H9 (cell line): Measurements from ENCODE around the gene ERN1. TPM values are rescaled to one million over a fixed set of nuclear protein-coding genes. Genes with fewer than 3 reads are reported as not detected.

Experiments used
- DNase-seq: peaks from one replicate; pipeline ENCODE4 v3.0.0-alpha.2; 2017
- H2AFZ ChIP-seq: one replicate; pipeline ENCODE4 v1.6.1; 2013; ENCODE audit warnings: mild to moderate bottlenecking, low read length, control low read depth, moderate library complexity
- H2AK5ac ChIP-seq: 2 replicates; pipeline ENCODE4 v1.6.1; 2013; ENCODE audit warnings: low read length, control low read depth, mixed read lengths; ENCODE audit not compliant: insufficient read length
- H2BK120ac ChIP-seq: one replicate; pipeline ENCODE4 v1.6.1; 2013; ENCODE audit warnings: low read depth, mild to moderate bottlenecking, low read length, control low read depth, inconsistent platforms; ENCODE audit not compliant: poor library complexity, severe bottlenecking
- H2BK12ac ChIP-seq: 2 replicates; pipeline ENCODE4 v1.6.1; 2013; ENCODE audit warnings: low read length, control low read depth, mixed read lengths, low read depth; ENCODE audit not compliant: insufficient read length
- H2BK15ac ChIP-seq: 2 replicates; pipeline ENCODE4 v1.6.1; 2013; ENCODE audit warnings: low read depth, low read length, control low read depth
- H2BK20ac ChIP-seq: one replicate; pipeline ENCODE4 v1.6.1; 2013; ENCODE audit warnings: low read depth, mild to moderate bottlenecking, low read length, control low read depth, inconsistent platforms; ENCODE audit not compliant: poor library complexity, severe bottlenecking
- H2BK5ac ChIP-seq: 2 replicates; pipeline ENCODE4 v1.6.1; 2013; ENCODE audit warnings: low read length, control low read depth, mixed read lengths; ENCODE audit not compliant: insufficient read length
- H3K14ac ChIP-seq: 2 replicates; pipeline ENCODE4 v1.6.1; 2013; ENCODE audit warnings: low read length, control low read depth; ENCODE audit not compliant: insufficient read depth
- H3K18ac ChIP-seq: 2 replicates; pipeline ENCODE4 v1.6.1; 2013; ENCODE audit warnings: low read depth, mild to moderate bottlenecking, mixed read lengths, low read length, control low read depth; ENCODE audit not compliant: insufficient read length
- H3K23ac ChIP-seq: 2 replicates; pipeline ENCODE4 v1.6.1; 2013; ENCODE audit warnings: low read length, control low read depth, mixed read lengths, low read depth; ENCODE audit not compliant: insufficient read length
- H3K23me2 ChIP-seq: 2 replicates; pipeline ENCODE4 v1.6.1; 2013; ENCODE audit warnings: low read depth, mild to moderate bottlenecking, mixed read lengths, low read length, control low read depth; ENCODE audit not compliant: insufficient read length, poor library complexity, severe bottlenecking
- H3K27ac ChIP-seq: 2 replicates; pipeline ENCODE4 v1.5.1; 2013; ENCODE audit warnings: low read length, control low read depth, mixed read lengths, low read depth; ENCODE audit not compliant: insufficient read length
- H3K27me3 ChIP-seq: 2 replicates; pipeline ENCODE4 v1.6.1; 2013; ENCODE audit warnings: low read length, control low read depth, inconsistent platforms; ENCODE audit not compliant: insufficient read depth
- H3K4ac ChIP-seq: 2 replicates; pipeline ENCODE4 v1.6.1; 2013; ENCODE audit warnings: low read depth, mild to moderate bottlenecking, control low read depth, inconsistent platforms, low read length, moderate library complexity
- H3K4me1 ChIP-seq: 2 replicates; pipeline ENCODE4 v1.6.1; 2013; ENCODE audit warnings: low read length, control low read depth, inconsistent platforms; ENCODE audit not compliant: insufficient read depth
- H3K4me2 ChIP-seq: 2 replicates; pipeline ENCODE4 v1.6.1; 2013; ENCODE audit warnings: low read length, control low read depth, mixed read lengths; ENCODE audit not compliant: insufficient read length, insufficient read depth
- H3K56ac ChIP-seq: 2 replicates; pipeline ENCODE4 v1.6.1; 2013; ENCODE audit warnings: low read depth, mild to moderate bottlenecking, mixed read lengths, low read length, control low read depth; ENCODE audit not compliant: insufficient read length
- H3K79me1 ChIP-seq: 2 replicates; pipeline ENCODE4 v1.6.1; 2013; ENCODE audit warnings: low read depth, mild to moderate bottlenecking, moderate library complexity, low read length, control low read depth, inconsistent platforms; ENCODE audit not compliant: insufficient read depth, poor library complexity, severe bottlenecking
- H3K79me2 ChIP-seq: 2 replicates; pipeline ENCODE4 v1.6.1; 2013; ENCODE audit warnings: low read length, control low read depth, inconsistent platforms; ENCODE audit not compliant: insufficient read depth
- H3K9ac ChIP-seq: 2 replicates; pipeline ENCODE4 v1.6.1; 2013; ENCODE audit warnings: low read length, control low read depth, mixed read lengths; ENCODE audit not compliant: insufficient read length; ENCODE audit errors: extremely low read depth
- H3K9me3 ChIP-seq: one replicate; pipeline ENCODE4 v1.6.1; 2013; ENCODE audit warnings: low read depth, low read length, inconsistent platforms; ENCODE audit not compliant: control insufficient read depth
- H3T11ph ChIP-seq: one replicate; pipeline ENCODE4 v1.6.1; 2013; ENCODE audit warnings: mild to moderate bottlenecking, low read length, control low read depth, inconsistent platforms
- H4K20me1 ChIP-seq: one replicate; pipeline ENCODE4 v1.6.1; 2013; ENCODE audit not compliant: control insufficient read depth, insufficient read length, insufficient read depth
- H4K5ac ChIP-seq: 2 replicates; pipeline ENCODE4 v1.6.1; 2013; ENCODE audit warnings: low read depth, mild to moderate bottlenecking, mixed read lengths, low read length, control low read depth; ENCODE audit not compliant: insufficient read length
- H4K8ac ChIP-seq: replicated peaks from 2 replicates; pipeline ENCODE4 v1.6.1; 2013; ENCODE audit warnings: low read length, control low read depth, mixed read lengths, low read depth; ENCODE audit not compliant: insufficient read length
- H4K91ac ChIP-seq: 2 replicates; pipeline ENCODE4 v1.6.1; 2013; ENCODE audit warnings: low read depth, mild to moderate bottlenecking, moderate library complexity, mixed read lengths, low read length, control low read depth; ENCODE audit not compliant: insufficient read length
- H3K27ac Mint-ChIP-seq, 3 experiments: 2 replicates in 2 of 3; 3 replicates in 1 of 3; pipeline ENCODE4 v1.8.0; 2020 to 2021; ENCODE audit warnings: mixed read lengths in 3 of 3, mild to moderate bottlenecking in 1 of 3, moderate library complexity in 1 of 3
- H3K27me3 Mint-ChIP-seq: 2 replicates; pipeline ENCODE4 v1.8.0; 2021; ENCODE audit warnings: low read depth, mild to moderate bottlenecking, moderate library complexity, mixed read lengths
- H3K36me3 Mint-ChIP-seq, 3 experiments: 2 replicates in 2 of 3; 3 replicates in 1 of 3; pipeline ENCODE4 v1.8.0; 2020 to 2021; ENCODE audit warnings: low read depth in 3 of 3, mixed read lengths in 3 of 3; ENCODE audit not compliant: insufficient read depth in 1 of 3
- H3K4me1 Mint-ChIP-seq, 2 experiments: 2 replicates each; pipeline ENCODE4 v1.8.0; 2020; ENCODE audit warnings: mixed read lengths in 2 of 2
- H3K4me3 Mint-ChIP-seq, 2 experiments: 2 replicates in 1 of 2; 3 replicates in 1 of 2; pipeline ENCODE4 v1.8.0; 2020 to 2021; ENCODE audit warnings: mild to moderate bottlenecking in 2 of 2, mixed read lengths in 2 of 2, moderate library complexity in 1 of 2
- H3K9me3 Mint-ChIP-seq, 2 experiments: 2 replicates in 1 of 2; 3 replicates in 1 of 2; pipeline ENCODE4 v1.8.0; 2020; ENCODE audit warnings: mild to moderate bottlenecking in 2 of 2, mixed read lengths in 2 of 2, moderate library complexity in 1 of 2
- WGBS: extraction: QIAGEN DNeasy Blood & Tissue Kit; methylation state at CpG from one replicate; pipeline ENCODE4 v1.1.7; 2013; ENCODE audit warnings: missing lambda C conversion rate, low lambda C conversion rate, mixed read lengths; ENCODE audit not compliant: insufficient read length; ENCODE audit errors: extremely low coverage; 5-methylcytosine and 5-hydroxymethylcytosine counted together
- total RNA-seq: library from RNA; stranded (reverse); gene quantifications from 2 replicates; pipeline ENCODE4 v1.2.1, GENCODE V29; 2021
- TF ChIP-seq, protein P1 (sequence below): fragments of 200-600 bp; sonication (generic); conservative IDR thresholded peaks from 3 replicates; pipeline ENCODE4 v1.8.0; 2021; ENCODE audit warnings: antibody characterized with exemption, mild to moderate bottlenecking

The ERN1 gene
- total RNA-seq, 1 experiment from 2014 or later, result 5.0 TPM

DNA sequence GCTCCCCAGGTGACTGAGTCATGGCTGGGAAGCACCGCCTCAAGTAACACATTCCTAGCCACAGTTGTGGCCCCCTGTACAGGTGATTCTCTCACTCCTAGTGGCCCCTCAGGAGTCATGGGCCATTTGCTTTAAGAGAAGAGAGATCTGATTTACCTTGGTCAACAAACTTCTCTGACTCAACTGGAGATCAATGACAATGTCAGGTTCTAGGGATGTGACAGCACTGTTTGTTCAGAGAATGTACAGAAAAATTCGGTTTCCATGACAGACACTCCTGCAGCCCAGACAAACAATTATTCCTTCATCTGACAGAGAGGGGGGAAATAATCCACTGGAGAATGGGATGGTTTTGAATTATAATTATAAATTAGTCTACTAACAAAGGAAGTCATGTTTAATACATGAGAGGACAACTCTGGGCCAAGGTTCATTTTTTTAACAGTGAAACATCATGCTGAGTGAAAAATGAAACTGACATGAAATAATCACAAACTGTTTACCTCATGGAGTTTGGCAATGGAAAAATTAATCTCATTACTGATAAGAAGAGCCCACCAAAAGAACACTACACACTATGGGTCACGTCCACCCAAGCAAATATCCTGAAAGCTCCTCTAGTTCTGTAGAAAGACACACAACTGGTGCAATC lies 9.7 kb downstream of the ERN1 start:
- H3K9ac ChIP-seq, result no peak overlapping the region
- no peak overlapping the region for H2BK20ac ChIP-seq
- H3T11ph ChIP-seq, result no peak overlapping the region
- no peak overlapping the region for H4K91ac ChIP-seq
- no peak overlapping the region for H3K23ac ChIP-seq
- Mint-ChIP-seq H3K27me3 (no peaks in the 10 kb centered on the region), H3K36me3 (no peaks in the 10 kb centered on the region), H3K9me3 (no peaks in the 10 kb centered on the region), H3K4me3 (no peak overlapping the region), H3K4me1 (peaks cover 0 to 2% of the 10 kb centered on the region in 2 experiments; a peak in 1 of 4 replicates), H3K27ac (no peak overlapping the region)
- no peak overlapping the region for H2AK5ac ChIP-seq
- no peak overlapping the region for H4K5ac ChIP-seq
- TF ChIP-seq, protein P1, sequence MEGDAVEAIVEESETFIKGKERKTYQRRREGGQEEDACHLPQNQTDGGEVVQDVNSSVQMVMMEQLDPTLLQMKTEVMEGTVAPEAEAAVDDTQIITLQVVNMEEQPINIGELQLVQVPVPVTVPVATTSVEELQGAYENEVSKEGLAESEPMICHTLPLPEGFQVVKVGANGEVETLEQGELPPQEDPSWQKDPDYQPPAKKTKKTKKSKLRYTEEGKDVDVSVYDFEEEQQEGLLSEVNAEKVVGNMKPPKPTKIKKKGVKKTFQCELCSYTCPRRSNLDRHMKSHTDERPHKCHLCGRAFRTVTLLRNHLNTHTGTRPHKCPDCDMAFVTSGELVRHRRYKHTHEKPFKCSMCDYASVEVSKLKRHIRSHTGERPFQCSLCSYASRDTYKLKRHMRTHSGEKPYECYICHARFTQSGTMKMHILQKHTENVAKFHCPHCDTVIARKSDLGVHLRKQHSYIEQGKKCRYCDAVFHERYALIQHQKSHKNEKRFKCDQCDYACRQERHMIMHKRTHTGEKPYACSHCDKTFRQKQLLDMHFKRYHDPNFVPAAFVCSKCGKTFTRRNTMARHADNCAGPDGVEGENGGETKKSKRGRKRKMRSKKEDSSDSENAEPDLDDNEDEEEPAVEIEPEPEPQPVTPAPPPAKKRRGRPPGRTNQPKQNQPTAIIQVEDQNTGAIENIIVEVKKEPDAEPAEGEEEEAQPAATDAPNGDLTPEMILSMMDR, result no peak
- no peak overlapping the region for H2BK15ac ChIP-seq
- H3K4me2 ChIP-seq, result no peak overlapping the region
- H3K4me1 ChIP-seq, result no peaks in the 10 kb centered on the region
- no peak overlapping the region for H2AFZ ChIP-seq
- H2BK12ac ChIP-seq, result no peak overlapping the region
- DNase-seq, result no peak
- H2BK5ac ChIP-seq, result no peak overlapping the region
- no peak overlapping the region for H3K14ac ChIP-seq
- H3K56ac ChIP-seq, result no peak overlapping the region
- H3K27ac ChIP-seq, result no peak overlapping the region
- no peaks in the 10 kb centered on the region for H3K23me2 ChIP-seq
- H3K79me1 ChIP-seq, result no peaks in the 10 kb centered on the region
- no peak overlapping the region for H2BK120ac ChIP-seq
- H3K27me3 ChIP-seq, result no peaks in the 10 kb centered on the region
- H3K18ac ChIP-seq, result no peak overlapping the region
- no peak overlapping the region for H4K8ac ChIP-seq
- WGBS, result no CpG with 5 or more reads among the region's 3 CpGs
- H3K4ac ChIP-seq, result no peak overlapping the region
- no peaks in the 10 kb centered on the region for H3K79me2 ChIP-seq
- H3K9me3 ChIP-seq, result no peaks in the 10 kb centered on the region
- H4K20me1 ChIP-seq, result no peaks in the 10 kb centered on the region
